Fibroblast of mammary gland (primary cell): ENCODE results near the gene REXO5.
"Not testable (repeated sequence)": the region's sequence is repeated elsewhere in the genome, so short reads cannot be mapped to it uniquely, and the experiment has no call there.

Experiments used
- DNase-seq: peaks from one replicate; pipeline ENCODE4 v3.0.0-alpha.2; 2010; ENCODE audit warnings: low read depth
- H3K4me3 ChIP-seq: 2 replicates; pipeline ENCODE4 v1.5.1; 2011; ENCODE audit warnings: low read depth, mild to moderate bottlenecking, low read length, moderate library complexity; ENCODE audit not compliant: control insufficient read depth
- CTCF ChIP-seq: conservative IDR thresholded peaks from 2 replicates; pipeline ENCODE4 v1.5.1; 2011; ENCODE audit warnings: low read depth, low read length, inconsistent platforms; ENCODE audit not compliant: control insufficient read depth, insufficient read depth

Gene REXO5

GRCh38 chr16:20806168-20807050 lies at the start of gene REXO5, which contains the start of gene ERI2:
REXO5 (plus strand) TSS chr16:20806527; CDS start chr16:20806954, 427 bp downstream.
ERI2 (minus strand) TSS chr16:20806472; CDS start chr16:20806430, 42 bp downstream.
- H3K4me3 ChIP-seq = peak within 1 kb of the TSS; percentile 91
- DNase-seq = peak; percentile 94
- peak; percentile 50 for TF ChIP-seq CTCF

GRCh38 chr16:20760346-20760745 lies 46.0 kb upstream of the REXO5 start:
- DNase-seq = no peak
- H3K4me3 ChIP-seq = no peak overlapping the region
- no peak for TF ChIP-seq CTCF

GRCh38 chr16:20761175-20761574 lies 45.2 kb upstream of the REXO5 start:
- no peak for TF ChIP-seq CTCF
- H3K4me3 ChIP-seq = no peak overlapping the region
- no peak for DNase-seq

- H3K4me3 ChIP-seq = no peak overlapping the region
- no peak for DNase-seq
- TF ChIP-seq CTCF = no peak
Measured at GRCh38 chr16:20762404-20763123, 43.8 kb upstream of the REXO5 start.

- DNase-seq = peak; percentile 81
- TF ChIP-seq CTCF = no peak
- peak within 1 kb of the TSS; percentile 63 for H3K4me3 ChIP-seq
Measured at GRCh38 chr16:20763461-20764232, 42.7 kb upstream of the REXO5 start, which contains the start of gene ACSM3. ACSM3 (plus strand) TSS chr16:20764014; CDS start chr16:20770035, 6,021 bp downstream.

- not testable (repeated sequence) for DNase-seq, H3K4me3 ChIP-seq
Measured at GRCh38 chr16:20764448-20764847, 41.9 kb upstream of the REXO5 start.
